ENCODE data around the gene SLC25A26.

The SLC25A26 gene

DNA sequence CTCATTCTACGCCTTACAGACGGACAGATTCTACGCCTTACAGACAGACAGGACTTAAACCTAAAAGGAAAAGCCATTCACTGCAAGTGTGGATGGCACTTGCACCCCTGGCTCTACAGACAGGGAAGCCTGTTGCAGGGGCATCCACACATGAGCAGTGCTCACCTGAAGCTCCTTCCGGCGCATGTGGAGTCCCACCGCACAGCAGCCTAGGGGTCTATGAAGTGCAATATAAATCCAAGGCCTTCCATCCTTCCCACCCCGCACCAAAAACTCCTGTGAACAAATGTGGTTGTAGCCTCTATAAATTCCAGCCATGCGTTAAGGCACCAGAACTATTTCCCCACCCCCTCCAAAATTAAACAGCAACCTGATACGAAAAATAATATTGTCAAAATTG, 158.8 kb downstream of the SLC25A26 start:
- no peak for FAIRE-seq

DNA sequence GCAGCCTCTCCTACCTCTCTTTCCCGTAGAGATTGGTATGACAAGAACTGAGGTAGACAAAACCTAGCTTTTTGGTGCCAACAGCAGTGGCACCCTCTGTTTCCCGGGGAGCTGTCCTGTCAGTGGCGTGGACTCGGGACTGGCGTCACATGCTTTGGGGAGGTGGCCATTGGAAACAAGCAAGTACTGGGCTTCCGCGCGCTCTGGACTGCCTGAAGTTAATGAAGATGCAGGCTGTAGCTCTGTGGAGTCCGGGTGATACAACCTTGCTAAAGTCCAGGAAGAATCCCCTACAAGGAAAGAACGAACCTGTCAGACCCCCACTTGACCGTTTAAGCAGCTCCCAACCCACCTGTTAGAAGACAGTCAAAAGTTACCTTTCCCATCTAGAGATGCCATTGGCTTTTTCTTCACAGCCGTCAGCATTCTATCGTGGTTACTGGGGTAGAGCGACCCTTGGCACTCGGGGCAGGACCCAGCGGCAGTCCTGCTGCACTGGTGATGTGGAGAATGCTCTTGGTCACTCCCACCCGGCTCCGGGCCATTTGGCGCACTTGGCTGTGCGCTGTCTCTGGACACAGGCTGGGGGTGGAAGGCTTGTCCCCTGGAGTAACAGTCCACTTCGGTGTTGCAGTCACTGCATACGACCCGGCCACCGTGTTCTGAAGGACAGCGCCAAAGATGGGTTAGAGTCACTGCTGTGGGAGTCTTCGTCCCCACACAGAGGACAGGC, 159.6 kb downstream of the SLC25A26 start:
- FAIRE-seq, result no peak

DNA sequence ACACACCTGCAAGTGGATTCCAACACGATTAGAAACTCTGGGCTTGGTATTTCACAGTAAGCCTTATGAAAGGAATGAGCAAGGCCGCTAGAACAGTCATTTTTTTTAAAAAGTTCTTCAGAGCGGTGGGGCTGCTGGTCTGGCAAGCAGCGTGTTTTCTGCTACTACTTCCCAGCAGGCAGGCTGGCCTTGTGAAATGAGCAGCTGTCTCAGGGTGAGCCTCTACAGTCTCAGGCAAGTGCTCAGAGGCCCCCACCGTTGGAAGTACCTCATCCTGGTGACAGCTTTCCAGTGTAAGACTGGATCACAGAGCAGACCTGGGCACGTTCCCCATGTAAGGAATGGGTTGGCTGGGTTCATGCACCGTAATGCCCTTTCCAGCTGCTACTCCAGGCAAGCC, 160.8 kb downstream of the SLC25A26 start:
- no peak for FAIRE-seq

DNA sequence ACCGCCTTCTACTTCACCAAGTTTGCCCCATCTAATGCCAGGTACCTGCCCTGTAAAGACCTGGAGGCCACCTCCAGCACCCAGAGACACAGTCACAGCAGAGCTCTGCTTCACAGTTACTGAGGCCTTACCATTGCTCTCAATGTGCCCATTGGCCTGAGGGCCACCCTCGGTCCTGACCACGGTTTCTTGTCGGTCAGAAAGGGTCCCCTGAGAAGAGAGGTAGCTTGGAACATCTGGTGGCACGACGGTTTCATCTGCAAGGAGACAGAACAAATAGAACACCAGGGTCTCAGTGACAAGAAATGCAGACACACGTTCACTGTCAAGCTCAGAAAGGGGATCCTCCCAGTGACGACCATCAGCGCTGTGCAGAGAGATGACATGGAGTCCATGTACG, 161.3 kb downstream of the SLC25A26 start:
- no peak for FAIRE-seq

DNA sequence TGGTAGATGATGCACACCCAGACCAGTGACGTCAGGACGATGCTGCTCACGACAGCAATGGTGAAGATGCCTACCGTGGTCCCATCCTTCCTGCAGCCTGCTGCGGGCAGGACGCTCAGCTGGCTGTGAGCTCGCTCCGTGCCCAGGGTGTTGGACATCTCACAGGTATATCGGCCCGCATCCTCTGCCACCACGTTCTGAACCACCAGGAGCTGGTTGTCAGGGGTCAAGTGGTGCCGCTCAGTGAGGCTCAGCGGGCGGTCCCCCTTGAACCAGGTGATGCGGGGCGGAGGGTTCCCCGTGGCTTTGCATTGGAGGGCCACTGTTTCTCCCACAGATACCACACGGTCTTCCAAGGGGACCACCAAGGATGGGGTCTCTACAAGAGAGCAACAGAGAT, 162.2 kb downstream of the SLC25A26 start:
- FAIRE-seq, result no peak

DNA sequence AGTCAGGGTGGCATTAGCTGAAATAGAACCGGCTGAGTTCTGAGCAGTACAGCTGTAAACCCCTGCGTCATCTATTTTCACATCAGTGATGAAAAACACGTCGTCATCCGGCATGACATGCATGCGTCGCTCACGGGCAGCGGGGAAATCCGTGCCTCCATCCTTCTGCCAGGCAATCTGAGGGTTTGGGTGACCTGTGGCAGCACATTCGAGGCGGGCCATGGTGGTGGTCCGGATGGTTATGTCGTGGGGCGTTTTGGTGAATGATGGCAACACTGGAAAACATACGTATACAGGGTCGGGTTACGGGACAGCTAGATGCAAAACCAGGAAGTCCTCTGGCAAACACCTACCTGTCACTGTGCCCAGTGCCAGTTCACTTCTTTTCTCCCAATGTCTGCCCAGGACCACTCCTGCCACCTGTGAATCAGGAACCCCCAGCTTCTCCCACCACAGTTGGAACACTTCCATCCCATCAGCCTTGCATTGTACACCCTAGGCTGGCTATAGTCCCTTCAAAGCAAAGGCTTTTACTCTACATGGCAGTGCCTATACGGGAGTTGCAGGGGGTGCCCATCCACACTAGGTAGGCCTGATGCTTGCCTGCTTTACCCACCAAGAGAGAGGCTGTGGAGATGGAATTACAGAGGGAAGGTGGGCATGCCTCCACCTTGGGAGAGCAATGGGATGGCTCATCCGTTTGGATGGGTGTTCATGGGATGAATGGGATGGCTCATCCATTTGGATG, 163.4 kb downstream of the SLC25A26 start:
- no peak for FAIRE-seq

DNA sequence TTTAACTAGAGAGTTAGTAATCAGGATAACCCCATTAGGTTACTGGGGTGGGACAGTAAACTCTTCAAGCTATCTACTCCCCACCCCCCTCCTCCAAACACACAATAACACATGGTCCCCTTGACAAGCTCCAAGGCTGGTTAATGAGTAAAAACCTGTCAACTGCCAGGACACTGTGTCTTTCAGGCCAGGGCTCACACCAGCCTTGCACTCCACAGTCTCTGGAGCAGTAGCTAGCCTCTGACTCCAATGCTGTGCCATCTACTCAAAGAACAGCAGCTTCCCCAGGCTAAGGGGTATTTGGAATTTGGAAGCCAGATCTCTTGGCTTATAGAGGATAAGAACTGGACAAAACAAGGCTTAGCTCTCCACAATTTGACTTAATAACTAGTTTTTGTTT, 164.3 kb downstream of the SLC25A26 start:
- FAIRE-seq, result no peak

DNA sequence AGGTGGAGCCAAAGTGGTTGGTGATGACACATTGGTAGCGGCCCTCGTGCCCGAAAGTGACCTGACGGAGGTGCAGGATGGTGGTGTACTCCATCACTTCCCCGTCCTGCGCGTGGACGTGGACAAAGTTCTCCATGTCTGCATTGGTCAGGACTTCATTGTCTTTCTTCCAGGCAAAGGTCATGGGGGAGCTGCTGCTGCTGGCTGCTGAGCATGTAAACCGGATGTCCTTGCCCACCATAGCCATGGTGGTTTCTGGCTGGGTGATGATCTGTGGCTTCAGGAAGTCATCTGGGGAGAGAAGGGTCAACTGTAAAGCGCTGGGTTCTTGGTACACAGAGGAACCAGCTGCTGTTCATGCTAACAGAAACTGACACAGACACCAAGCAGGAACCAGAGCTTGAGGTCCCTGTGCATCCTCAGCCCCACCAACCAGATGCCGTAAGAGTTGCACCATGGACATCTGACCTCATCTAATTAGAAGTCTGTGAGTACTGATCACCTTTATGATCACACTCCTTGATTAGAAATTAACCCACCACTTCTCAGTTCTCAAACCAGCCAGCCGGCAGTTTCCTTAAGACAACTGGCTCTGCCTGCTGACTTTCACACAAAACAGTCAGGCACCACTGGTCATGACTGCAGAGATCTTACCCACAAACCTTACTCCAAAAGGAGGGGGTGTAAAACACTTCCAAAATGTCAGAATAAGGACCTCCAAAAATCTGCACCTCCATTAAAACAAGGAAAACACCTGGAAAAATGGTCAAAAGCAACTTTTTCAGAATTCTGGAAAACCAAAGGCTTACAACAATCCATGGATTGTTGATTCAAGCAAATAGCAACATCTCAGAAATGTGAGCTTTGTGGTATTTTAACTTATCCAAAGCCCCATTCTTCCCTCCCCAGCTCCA, 165.5 kb downstream of the SLC25A26 start:
- FAIRE-seq, result no peak

DNA sequence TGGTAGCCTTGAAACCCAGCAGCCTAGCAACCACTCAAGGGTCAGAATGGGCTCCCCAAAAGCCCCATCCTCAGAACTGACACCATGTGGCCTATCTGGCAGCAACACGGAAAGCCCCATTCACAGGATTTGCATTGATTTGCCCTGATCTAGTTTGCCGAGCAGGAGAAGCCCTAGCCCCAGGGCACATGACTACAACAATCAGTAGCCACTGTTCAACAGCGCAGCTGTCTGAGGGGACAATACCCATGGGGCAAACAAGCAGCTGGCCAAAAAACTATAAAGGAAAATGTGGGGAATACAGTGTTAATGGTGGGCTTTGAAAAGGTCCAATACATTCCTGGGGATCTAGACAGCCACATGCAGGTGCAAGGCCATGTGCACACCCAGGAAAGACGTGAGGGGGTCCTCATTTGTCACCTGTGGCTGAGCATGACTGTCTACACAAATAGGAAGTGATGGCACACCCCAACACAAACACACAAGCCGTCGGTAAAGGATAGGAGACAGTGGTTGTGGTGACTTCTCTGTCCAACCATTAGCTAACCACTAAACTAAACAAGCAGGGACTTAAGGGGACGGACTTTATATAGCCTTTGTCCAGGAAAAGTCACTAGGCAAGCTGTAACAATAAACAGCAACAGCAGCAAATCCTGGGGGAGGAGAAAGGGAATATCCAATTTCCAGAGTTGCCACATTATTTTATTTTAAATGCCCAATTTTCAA, 166.3 kb downstream of the SLC25A26 start:
- FAIRE-seq, result no peak

DNA sequence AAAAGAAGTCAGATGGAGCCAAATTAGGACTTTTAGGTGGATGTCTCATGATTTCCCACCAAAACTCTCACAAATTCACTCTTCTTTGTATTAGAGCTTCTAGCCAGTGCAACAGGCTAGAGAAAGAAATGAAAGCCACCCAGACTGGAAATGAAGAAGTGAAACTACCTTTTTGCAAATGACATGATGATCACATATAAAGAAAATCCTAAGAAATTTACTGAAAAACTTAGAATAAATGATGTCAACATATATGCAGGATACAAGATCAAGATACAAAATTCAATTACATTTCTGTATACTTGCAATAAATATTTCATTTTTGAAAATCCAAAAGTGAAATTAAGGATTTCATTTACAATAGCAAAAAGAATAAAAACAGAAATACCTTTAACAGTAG, 169.2 kb downstream of the SLC25A26 start:
- no peak for FAIRE-seq

DNA sequence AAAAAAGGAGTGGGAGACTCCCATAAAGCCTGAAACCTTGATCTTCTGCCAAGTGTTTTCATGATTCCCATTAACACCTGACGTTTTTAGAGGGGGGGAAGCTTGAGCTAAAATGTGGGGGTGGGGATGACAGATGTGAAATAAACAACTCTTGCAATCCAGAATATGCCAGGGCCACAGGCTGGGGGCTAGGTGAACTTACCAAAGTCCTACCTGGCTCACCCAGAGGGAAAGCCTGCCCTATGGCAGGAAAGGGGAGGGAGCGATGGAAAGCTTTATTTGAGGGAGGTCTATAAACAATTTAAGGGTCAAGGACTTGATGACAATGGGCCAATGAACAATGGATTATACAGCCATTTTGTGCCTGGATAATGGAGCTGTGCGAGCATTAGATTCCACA, 171.7 kb downstream of the SLC25A26 start:
- no peak for FAIRE-seq

DNA sequence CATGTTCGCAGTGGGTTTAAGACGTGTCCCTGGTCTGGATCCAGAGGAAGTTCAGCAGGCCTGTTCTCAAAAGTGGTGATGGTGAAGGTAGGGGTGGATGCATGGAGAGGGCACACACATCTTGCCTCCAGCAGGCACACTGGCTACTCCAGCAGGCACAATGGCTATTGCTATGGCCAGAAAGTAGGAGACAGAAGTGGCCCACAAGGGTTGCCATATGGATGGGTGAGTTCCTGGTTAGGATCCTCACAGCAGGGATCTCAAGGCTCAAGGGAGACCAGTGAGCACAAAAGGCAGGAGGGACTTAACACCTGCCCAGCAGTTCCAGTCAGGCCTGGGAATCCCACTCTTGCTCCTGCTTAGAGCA, 172.1 kb downstream of the SLC25A26 start:
- no peak for FAIRE-seq

DNA sequence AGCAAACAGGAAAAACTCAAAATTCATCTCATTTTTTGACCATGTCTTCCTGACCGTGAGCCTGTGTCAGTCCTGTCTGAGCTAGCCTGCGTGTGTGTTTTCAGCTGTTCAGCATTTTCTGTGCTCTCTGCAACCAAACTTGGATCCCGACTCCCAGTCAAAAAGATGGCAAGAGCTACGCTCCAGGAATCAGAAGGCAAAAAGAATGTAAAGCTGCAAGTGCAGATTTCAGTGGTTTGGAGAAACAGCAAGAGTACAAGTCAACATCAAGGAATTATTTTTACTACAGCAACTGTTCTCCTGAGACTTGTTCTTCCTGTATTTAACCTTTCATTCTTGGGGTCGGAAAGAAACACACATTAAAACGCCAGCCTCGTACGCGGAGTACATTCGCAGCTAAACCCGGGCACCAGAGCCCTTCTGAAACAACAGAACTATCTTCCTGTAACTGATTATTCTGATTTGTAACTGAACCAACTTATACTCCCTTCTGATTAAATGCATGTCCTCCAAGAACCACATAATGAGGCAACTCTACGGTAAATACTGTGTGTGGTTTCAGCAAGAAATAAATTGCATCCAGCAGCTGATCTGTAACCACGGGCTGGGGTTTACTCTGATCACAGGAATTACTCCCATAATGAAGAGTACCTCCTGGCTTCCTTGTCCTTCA, 172.7 kb downstream of the SLC25A26 start:
- FAIRE-seq, result no peak

DNA sequence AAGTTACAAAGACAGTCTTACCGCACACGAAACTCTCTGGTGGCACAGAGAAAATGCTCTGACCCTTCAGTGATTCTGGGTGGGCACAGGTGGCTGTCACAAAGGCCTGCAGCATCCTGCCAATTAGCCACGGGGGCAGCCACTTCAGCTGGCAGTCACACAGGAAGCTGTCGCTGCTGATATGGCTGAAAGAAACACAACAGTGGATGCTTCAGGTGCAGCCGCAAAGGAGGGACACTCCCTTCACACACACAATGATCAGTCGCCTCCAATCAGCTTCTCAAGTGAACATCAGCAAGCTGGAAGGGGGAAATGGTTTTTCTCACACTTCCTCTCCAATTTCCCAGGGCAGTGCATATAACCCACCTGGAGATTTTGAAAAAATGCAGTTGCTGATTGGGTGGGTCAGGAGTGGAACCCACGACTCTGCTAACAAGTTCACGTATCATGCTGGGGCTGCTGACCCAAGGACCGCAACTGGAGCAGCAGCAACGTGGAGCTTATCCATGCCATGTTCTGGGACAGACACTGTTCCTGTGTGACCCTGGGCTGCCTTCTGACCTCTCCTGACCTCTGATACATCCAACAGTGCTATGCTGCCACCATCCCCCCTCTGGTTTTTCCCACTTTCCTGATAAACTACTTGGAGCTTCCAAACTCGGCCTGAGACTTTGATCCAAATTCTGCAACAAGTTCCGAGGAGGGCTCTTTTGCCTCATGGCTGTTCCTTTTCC, 173.4 kb downstream of the SLC25A26 start:
- FAIRE-seq, result no peak

DNA sequence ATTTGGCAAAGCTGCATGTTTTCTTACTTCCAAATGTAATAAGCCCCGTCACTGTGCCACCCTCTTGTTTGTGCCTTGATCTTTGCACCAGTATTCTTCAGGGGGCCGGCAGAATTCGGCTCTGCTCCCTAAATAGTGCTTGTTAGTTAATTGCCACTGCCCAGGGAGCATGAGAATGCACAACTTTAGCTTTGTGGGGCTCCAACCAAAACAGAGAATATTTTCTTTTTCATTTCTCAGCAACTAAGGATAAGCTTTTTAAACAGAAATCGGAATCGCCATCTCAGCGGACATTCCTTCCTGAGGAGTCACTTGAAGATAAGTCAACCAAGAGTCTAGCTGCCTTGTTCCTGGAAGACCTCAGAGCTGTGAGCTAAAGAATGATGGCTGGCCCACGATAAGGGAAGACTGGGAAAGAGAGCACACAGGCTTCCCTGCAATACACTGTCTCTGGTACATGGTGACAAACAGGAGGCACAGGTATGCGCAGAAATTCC, 174.0 kb downstream of the SLC25A26 start:
- FAIRE-seq, result no peak

DNA sequence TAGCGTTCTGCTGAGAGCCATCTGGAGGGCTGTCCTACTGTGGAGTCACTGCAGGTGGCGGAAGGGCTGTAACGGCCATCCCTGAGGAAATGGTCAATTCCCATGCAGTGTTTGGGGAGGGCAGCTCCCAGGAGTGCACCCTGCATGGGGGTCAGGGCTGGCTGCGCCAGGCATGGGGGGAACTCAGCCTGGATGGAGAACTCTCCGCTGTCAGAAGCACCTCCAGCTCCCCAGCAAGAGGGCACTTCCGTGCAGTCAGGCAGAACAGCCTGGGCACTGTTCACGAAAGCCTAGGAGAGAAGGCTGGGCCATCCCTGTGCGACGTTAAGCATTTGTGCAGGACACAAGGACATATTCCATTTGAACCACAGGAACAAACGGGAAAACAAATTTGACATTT, 174.8 kb downstream of the SLC25A26 start:
- FAIRE-seq, result no peak

DNA sequence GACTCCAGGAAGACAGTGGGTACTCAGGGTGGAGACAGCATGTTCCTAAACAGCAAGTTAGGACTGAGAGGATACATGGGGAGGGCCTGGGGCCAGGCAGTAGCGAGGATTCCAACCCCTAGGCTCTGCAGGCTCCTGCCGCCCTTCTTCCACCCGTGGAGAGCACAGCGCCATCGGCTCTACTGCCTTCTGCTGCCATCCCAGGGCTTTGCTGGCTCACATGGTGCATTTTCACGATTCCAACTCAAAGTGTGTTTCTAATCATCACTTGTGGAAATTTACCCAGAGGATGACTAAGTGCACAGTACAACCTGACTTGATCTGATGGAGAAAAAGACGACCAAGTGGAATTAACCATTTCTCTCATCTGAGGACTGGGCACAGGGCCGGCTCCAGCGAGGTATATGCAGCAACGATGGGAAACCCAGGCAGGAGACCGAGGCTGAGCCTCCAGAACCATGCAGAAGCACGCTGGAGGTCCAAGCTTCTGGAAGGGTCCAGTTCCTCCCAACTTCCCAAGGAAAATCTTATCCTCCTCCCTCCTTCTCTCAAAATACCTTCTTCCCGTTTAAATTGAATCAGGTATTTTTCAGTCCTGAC, 175.5 kb downstream of the SLC25A26 start:
- no peak for FAIRE-seq

DNA sequence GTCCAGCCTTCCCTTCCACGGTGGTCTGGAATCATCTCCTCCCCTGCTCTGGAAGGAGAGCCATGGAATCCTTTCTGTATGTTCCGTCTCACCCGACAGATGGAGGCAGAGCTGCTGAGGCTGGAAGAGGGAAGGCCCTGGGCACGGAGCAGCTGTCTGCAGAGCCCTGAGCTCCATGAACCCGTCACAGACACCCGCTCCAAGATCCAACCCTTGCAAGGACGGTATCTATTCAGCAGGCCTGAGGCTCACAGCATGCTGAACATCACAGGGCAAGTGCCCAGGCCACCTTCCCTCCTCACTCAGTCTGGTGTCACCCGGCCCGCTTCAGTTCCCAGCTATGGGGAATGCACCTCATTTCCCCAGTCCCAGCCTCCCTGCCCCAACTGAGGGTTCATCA, 176.1 kb downstream of the SLC25A26 start:
- FAIRE-seq, result no peak

DNA sequence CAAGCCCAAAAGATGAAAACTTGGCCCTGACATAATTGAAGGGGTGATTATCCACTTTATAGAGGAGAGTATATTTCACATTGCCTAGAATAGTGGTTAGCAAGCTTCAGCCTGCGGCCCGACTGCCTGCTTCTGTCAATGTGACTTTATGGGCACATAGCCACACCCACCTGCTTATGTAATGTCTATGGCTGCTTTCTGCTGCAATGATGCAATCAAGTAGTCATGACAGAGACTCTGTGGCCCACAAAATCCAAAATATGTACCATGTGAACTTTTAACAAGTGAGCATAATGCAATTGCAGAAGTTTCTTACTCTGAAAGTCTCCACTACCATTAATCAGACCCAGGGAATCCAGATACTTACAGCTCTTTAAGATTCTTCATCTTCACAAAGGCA, 176.9 kb downstream of the SLC25A26 start:
- FAIRE-seq, result no peak

DNA sequence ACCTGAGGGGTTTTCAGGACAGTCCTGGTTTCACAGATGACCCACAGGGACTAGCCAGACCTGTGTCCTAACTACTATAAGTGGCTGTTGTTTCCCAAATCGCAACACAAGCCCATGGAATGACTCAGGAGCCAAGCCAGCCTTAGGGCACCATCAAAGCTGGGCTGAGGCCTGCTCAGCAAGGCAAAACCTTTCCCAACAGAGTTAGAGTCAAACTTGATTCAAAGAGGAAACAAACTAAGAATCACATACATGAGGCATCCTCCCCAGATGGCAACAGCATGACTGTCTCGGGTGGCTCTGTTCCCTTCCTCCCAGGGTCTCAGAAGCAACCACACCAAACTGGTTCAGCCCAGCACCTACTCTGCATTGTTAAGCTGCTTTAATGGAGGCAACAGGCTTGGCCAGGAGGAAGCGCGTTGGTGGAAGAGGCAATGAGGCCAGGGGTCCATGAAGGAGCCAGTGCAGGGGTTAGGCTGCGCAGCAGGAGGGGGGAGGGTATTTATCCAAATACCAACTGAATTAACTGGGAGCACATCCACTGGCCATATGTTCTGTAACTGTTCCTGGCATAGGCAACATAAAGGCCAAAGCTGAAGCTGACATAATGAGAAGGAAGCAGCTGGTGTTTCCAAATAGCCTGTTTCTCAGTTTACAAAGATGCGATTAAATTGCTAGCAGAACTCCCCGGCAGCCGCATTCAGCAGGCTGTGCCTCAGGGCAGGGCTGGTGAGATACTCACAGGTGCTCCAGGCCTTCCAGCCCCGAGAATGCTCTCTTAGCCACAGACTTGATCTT, 177.6 kb downstream of the SLC25A26 start:
- no peak for FAIRE-seq

Data from G401.6 (cell line).